Esophagus squamous epithelium (tissue), 5 donors: ENCODE measurements around the gene CTSL. TPM values are rescaled to one million over a fixed set of nuclear protein-coding genes. Genes with fewer than 3 reads are reported as not detected.
A peak's percentile ranks its signal among the peaks of the same experiment; 100 is the strongest.

Experiments used
- DNase-seq: peaks from one replicate; lab custom pipeline; 2025; lab: John Stamatoyannopoulos, UW
- H3K27ac ChIP-seq, 4 donors: fragments of 200-600 bp; sonication (generic); one replicate each; pipeline ENCODE4 v1.5.1; 2016 to 2019; ENCODE audit warnings: mild to moderate bottlenecking in 1 of 4
- H3K27me3 ChIP-seq, 4 donors: fragments of 200-600 bp; sonication (generic); 1 replicate in 3 of 4; 2 replicates in 1 of 4; pipeline versions ENCODE4 v1.5.1 to v1.6.0; 2017 to 2021; ENCODE audit warnings: antibody characterized with exemption in 1 of 4
- H3K36me3 ChIP-seq, 3 donors: fragments of 200-600 bp; sonication (generic); one replicate each; pipeline ENCODE4 v1.5.1; 2016 to 2019
- H3K4me1 ChIP-seq, 3 donors: fragments of 200-600 bp; sonication (generic); one replicate each; pipeline ENCODE4 v1.5.1; 2017 to 2019
- H3K4me3 ChIP-seq, 4 donors: fragments of 200-600 bp; sonication (generic); 1 replicate in 3 of 4; 2 replicates in 1 of 4; pipeline ENCODE4 v1.5.1; 2016 to 2019; ENCODE audit warnings: mild to moderate bottlenecking in 2 of 4, moderate library complexity in 1 of 4
- H3K9me3 ChIP-seq, 3 donors: fragments of 200-600 bp; sonication (generic); one replicate each; pipeline ENCODE4 v1.5.1; 2016 to 2019
- CTCF ChIP-seq, 6 experiments: fragments of 450-650 bp in 4 of 6; fragments of 200-600 bp in 2 of 6; sonication (generic) in 2 of 6; IDR thresholded peaks; one replicate each; pipeline ENCODE4 v1.5.1; 2016 to 2019; ENCODE audit warnings: antibody characterized with exemption in 6 of 6, mild to moderate bottlenecking in 4 of 6, moderate library complexity in 4 of 6
- POLR2A ChIP-seq, 4 donors: fragments of 450-650 bp; IDR thresholded peaks; one replicate each; pipeline ENCODE4 v1.6.1; 2017; ENCODE audit warnings: antibody characterized with exemption in 4 of 4, mild to moderate bottlenecking in 4 of 4, moderate library complexity in 3 of 4
- WGBS, 2 donors: methylation state at CpG; one replicate each; pipeline ENCODE4 v1.1.5; 2018; 5-methylcytosine and 5-hydroxymethylcytosine counted together
- intact Hi-C: fragments of 100-400 bp; cut with DNase I; formaldehyde crosslinking; loops from one replicate; pipeline ENCODE4 v1.15.0; 2022
- total RNA-seq, 4 donors: library from RNA; depleted of rRNA; stranded (reverse); fragments of >200 nt; gene quantifications; one replicate each; pipeline ENCODE4 v1.1.0, GENCODE V29; 2016
- donor health status: DM: yes; HTN: yes; CAD: no.

CTSL gene
- total RNA-seq, 4 donors from 2014 or later = 7.6 to 64.2 (median 42.4) TPM

- Histone ChIP-seq H3K36me3 (no peaks in the 10 kb centered on the region), H3K27me3 (no peaks in the 10 kb centered on the region), H3K9me3 (no peaks in the 10 kb centered on the region), H3K4me1 (peaks cover 7 to 27% (median 16%) of the 10 kb centered on the region in 3 donors), H3K27ac (peak overlapping the region in 3 of 4 donors; percentile 56 to 89 (median 76)), H3K4me3 (peak overlapping the region in 1 of 4 donors; percentile 38)
- DNase-seq = no peak
- intact Hi-C loops = no loop called here
- WGBS, 2 donors = 36 to 61% methylated on average over 5 of the region's 5 CpGs
- no peak for TF ChIP-seq POLR2A (IDR thresholded peaks at IDR 0.05)
- no peak for TF ChIP-seq CTCF (IDR thresholded peaks at IDR 0.05)
Observed at GRCh38 chr9:87713988-87714330, 12.0 kb upstream of the CTSL start.

GRCh38 chr9:87714819-87715218 is 11.1 kb upstream of the CTSL start:
- DNase-seq = no peak
- Histone ChIP-seq H3K4me3 (no peak overlapping the region), H3K27me3 (no peaks in the 10 kb centered on the region), H3K27ac (peak overlapping the region in 3 of 4 donors; percentile 6 to 77 (median 76)), H3K9me3 (no peaks in the 10 kb centered on the region), H3K36me3 (no peaks in the 10 kb centered on the region), H3K4me1 (peaks cover 7 to 27% (median 16%) of the 10 kb centered on the region in 3 donors)
- intact Hi-C loops = no loop called here
- 38 to 49% methylated on average over 1 to 2 of the region's 2 CpGs for WGBS, 2 donors
- TF ChIP-seq CTCF (IDR thresholded peaks at IDR 0.05) (no peak), POLR2A (IDR thresholded peaks at IDR 0.05) (no peak)

GRCh38 chr9:87716141-87716540 is 9.8 kb upstream of the CTSL start:
- Histone ChIP-seq H3K4me1 (peaks cover 7 to 27% (median 16%) of the 10 kb centered on the region in 3 donors), H3K4me3 (no peak overlapping the region), H3K36me3 (no peaks in the 10 kb centered on the region), H3K27ac (no peak overlapping the region), H3K27me3 (no peaks in the 10 kb centered on the region), H3K9me3 (no peaks in the 10 kb centered on the region)
- no peak for DNase-seq
- intact Hi-C loops = no loop called here
- TF ChIP-seq CTCF (IDR thresholded peaks at IDR 0.05) (no peak), POLR2A (IDR thresholded peaks at IDR 0.05) (no peak)
- WGBS, 2 donors = 64 to 92% methylated on average over 2 of the region's 2 CpGs

GRCh38 chr9:87717456-87717855 is 8.5 kb upstream of the CTSL start:
- no peaks in the 10 kb centered on the region for H3K36me3 ChIP-seq
- no peak overlapping the region for H3K27ac ChIP-seq
- no peaks in the 10 kb centered on the region for H3K27me3 ChIP-seq
- H3K4me3 ChIP-seq = no peak overlapping the region
- peaks cover 7 to 18% (median 13%) of the 10 kb centered on the region in 3 donors for H3K4me1 ChIP-seq
- no peaks in the 10 kb centered on the region for H3K9me3 ChIP-seq
- whole genome bisulfite sequencing, 2 donors = 50 to 80% methylated on average over 1 of the region's 1 CpG
- intact Hi-C loops = no loop called here
- no peak for DNase-seq
- TF ChIP-seq POLR2A (IDR thresholded peaks at IDR 0.05) (no peak), CTCF (IDR thresholded peaks at IDR 0.05) (no peak)

GRCh38 chr9:87718231-87718630 is 7.7 kb upstream of the CTSL start:
- DNase-seq = no peak
- H3K4me3 ChIP-seq = no peak overlapping the region
- peaks cover 7 to 18% (median 7%) of the 10 kb centered on the region in 3 donors for H3K4me1 ChIP-seq
- 81 to 94% methylated on average over 3 of the region's 3 CpGs for WGBS, 2 donors
- no peaks in the 10 kb centered on the region for H3K27me3 ChIP-seq
- no peak for TF ChIP-seq CTCF (IDR thresholded peaks at IDR 0.05)
- TF ChIP-seq POLR2A (IDR thresholded peaks at IDR 0.05) = no peak
- H3K36me3 ChIP-seq = no peaks in the 10 kb centered on the region
- H3K27ac ChIP-seq = no peak overlapping the region
- H3K9me3 ChIP-seq = no peaks in the 10 kb centered on the region
- intact Hi-C loops = no loop called here
